ENCODE results near the gene FAM124B. TPM values are rescaled to one million over a fixed set of nuclear protein-coding genes. Genes with fewer than 3 reads are reported as not detected.

Gene FAM124B
- total and polyA plus RNA-seq, 3 donors from 2014 or later, result 0.37 to 0.80 (median 0.39) TPM

DNA sequence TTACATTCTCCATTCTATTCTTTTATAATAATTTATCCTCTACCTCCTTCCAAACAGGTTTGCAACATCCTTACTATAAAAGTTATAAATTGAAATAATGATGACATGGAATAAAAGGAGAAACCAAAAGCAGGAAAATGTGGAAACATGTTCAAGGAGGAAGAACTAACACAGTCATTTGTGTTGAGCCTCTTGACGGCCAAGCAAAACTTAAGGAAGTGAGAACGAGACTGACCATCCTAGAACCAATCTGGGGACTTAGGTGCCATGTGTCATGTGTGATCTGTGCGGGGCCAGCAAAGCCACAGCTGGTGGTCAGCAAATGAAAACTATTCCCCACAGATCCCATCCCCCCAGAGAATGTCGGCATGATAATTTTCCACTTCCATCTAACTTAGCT, 25.6 kb upstream of the FAM124B start:
- intact Hi-C loops (cut with DNase I; ENCODE audit: low total_unique reads), result no loop called here
- H3K4me3 ChIP-seq, result no peak overlapping the region
- WGBS, 2 donors, result 68 to 72% methylated on average over 4 of the region's 4 CpGs
- H3K27ac ChIP-seq, result no peak overlapping the region
- TF ChIP-seq POLR2A (IDR thresholded peaks at IDR 0.05), result no peak
- TF ChIP-seq, protein P1, sequence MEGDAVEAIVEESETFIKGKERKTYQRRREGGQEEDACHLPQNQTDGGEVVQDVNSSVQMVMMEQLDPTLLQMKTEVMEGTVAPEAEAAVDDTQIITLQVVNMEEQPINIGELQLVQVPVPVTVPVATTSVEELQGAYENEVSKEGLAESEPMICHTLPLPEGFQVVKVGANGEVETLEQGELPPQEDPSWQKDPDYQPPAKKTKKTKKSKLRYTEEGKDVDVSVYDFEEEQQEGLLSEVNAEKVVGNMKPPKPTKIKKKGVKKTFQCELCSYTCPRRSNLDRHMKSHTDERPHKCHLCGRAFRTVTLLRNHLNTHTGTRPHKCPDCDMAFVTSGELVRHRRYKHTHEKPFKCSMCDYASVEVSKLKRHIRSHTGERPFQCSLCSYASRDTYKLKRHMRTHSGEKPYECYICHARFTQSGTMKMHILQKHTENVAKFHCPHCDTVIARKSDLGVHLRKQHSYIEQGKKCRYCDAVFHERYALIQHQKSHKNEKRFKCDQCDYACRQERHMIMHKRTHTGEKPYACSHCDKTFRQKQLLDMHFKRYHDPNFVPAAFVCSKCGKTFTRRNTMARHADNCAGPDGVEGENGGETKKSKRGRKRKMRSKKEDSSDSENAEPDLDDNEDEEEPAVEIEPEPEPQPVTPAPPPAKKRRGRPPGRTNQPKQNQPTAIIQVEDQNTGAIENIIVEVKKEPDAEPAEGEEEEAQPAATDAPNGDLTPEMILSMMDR (IDR thresholded peaks at IDR 0.05), result no peak
- no peaks in the 10 kb centered on the region for H3K27me3 ChIP-seq
- DNase-seq, result no peak
- H3K36me3 ChIP-seq (ENCODE audit: low read depth, missing control alignments), result no peaks in the 10 kb centered on the region
- no peaks in the 10 kb centered on the region for H3K9me3 ChIP-seq
- no peaks in the 10 kb centered on the region for H3K4me1 ChIP-seq

DNA sequence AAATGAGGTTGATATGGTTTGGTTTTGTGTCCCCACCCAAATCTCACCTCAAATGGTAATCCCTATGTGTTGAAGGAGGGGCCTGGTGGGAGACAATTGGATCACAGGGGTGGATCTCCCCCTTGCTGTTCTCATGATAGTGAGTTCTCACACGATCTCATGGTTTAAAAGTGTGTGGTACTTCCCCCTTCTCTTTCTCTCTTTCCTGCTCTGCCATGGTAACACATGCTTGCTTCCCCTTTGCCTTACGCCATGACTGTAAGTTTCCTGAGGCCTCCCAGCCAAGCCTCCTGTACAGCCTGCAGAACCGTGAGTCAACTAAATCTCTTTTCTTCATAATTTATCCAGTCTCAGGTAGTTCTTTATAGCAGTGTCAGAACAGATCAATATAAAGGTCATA, 24.7 kb upstream of the FAM124B start:
- no peaks in the 10 kb centered on the region for H3K9me3 ChIP-seq
- no peak for DNase-seq
- H3K27ac ChIP-seq, result no peak overlapping the region
- no peaks in the 10 kb centered on the region for H3K4me1 ChIP-seq
- TF ChIP-seq POLR2A (IDR thresholded peaks at IDR 0.05), result no peak
- TF ChIP-seq, protein P1 (IDR thresholded peaks at IDR 0.05), result no peak
- no peaks in the 10 kb centered on the region for H3K36me3 ChIP-seq (ENCODE audit: low read depth, missing control alignments)
- no peak overlapping the region for H3K4me3 ChIP-seq
- 62 to 71% methylated on average over 3 of the region's 3 CpGs for WGBS, 2 donors
- intact Hi-C loops (cut with DNase I; ENCODE audit: low total_unique reads), result no loop called here
- no peaks in the 10 kb centered on the region for H3K27me3 ChIP-seq

GRCh38 chr2:224421065-224421464, 19.2 kb upstream of the FAM124B start:
- Histone ChIP-seq H3K4me1 (no peaks in the 10 kb centered on the region), H3K36me3 (ENCODE audit: low read depth, missing control alignments) (no peaks in the 10 kb centered on the region), H3K9me3 (no peaks in the 10 kb centered on the region), H3K27ac (no peak overlapping the region), H3K27me3 (no peaks in the 10 kb centered on the region), H3K4me3 (no peak overlapping the region)
- intact Hi-C loops (cut with DNase I; ENCODE audit: low total_unique reads), result no loop called here
- no peak for DNase-seq
- TF ChIP-seq, protein P1 (IDR thresholded peaks at IDR 0.05), result no peak
- no peak for TF ChIP-seq POLR2A (IDR thresholded peaks at IDR 0.05)
- whole genome bisulfite sequencing, 2 donors, result 63 to 64% methylated on average over 2 of the region's 2 CpGs

GRCh38 chr2:224417947-224418346, 16.0 kb upstream of the FAM124B start:
- Histone ChIP-seq H3K36me3 (ENCODE audit: low read depth, missing control alignments) (no peaks in the 10 kb centered on the region), H3K27me3 (no peaks in the 10 kb centered on the region), H3K4me3 (no peak overlapping the region), H3K9me3 (no peaks in the 10 kb centered on the region), H3K27ac (no peak overlapping the region), H3K4me1 (no peaks in the 10 kb centered on the region)
- WGBS, 2 donors, result 90 to 93% methylated on average over 4 of the region's 4 CpGs
- TF ChIP-seq POLR2A (IDR thresholded peaks at IDR 0.05), result no peak
- TF ChIP-seq, protein P1 (IDR thresholded peaks at IDR 0.05), result no peak
- DNase-seq, result no peak
- intact Hi-C loops (cut with DNase I; ENCODE audit: low total_unique reads), result no loop called here

- intact Hi-C loops (cut with DNase I; ENCODE audit: low total_unique reads), result no loop called here
- H3K9me3 ChIP-seq, result no peaks in the 10 kb centered on the region
- no peak overlapping the region for H3K27ac ChIP-seq
- H3K4me3 ChIP-seq, result no peak overlapping the region
- DNase-seq, result no peak
- TF ChIP-seq, protein P1 (IDR thresholded peaks at IDR 0.05), result no peak
- TF ChIP-seq POLR2A (IDR thresholded peaks at IDR 0.05), result no peak
- no peaks in the 10 kb centered on the region for H3K4me1 ChIP-seq
- no peaks in the 10 kb centered on the region for H3K36me3 ChIP-seq (ENCODE audit: low read depth, missing control alignments)
- no peaks in the 10 kb centered on the region for H3K27me3 ChIP-seq
- WGBS, 2 donors, result 86 to 95% methylated on average over 1 of the region's 1 CpG
Observed at GRCh38 chr2:224417361-224417729, 15.4 kb upstream of the FAM124B start.

All from testis (tissue), 3 donors.